ENCODE measurements around the gene TBPL1.
"Not testable (repeated sequence)": the region's sequence is repeated elsewhere in the genome, so short reads cannot be mapped to it uniquely, and the experiment has no call there.

The TBPL1 gene

GRCh38 chr6:133953634-133954415, 801 bp downstream of the TBPL1 start:
- peak; percentile 66 for DNase-seq (ENCODE audit: low spot score)

- peak; percentile 56 for DNase-seq (ENCODE audit: low spot score)
Measured at GRCh38 chr6:133954657-133955576, 1.9 kb downstream of the TBPL1 start.

GRCh38 chr6:133955582-133956415, 2.8 kb downstream of the TBPL1 start:
- peak; percentile 48 for DNase-seq (ENCODE audit: low spot score)

- DNase-seq (ENCODE audit: low spot score), result peak; percentile 59
Measured at GRCh38 chr6:133956416-133957049, 3.5 kb downstream of the TBPL1 start.

GRCh38 chr6:133957227-133957626, 4.2 kb downstream of the TBPL1 start:
- DNase-seq (ENCODE audit: low spot score), result peak; percentile 52

GRCh38 chr6:133957780-133958242, 4.8 kb downstream of the TBPL1 start:
- peak; percentile 63 for DNase-seq (ENCODE audit: low spot score)

GRCh38 chr6:133958791-133959190, 5.8 kb downstream of the TBPL1 start:
- DNase-seq (ENCODE audit: low spot score), result peak; percentile 41

- DNase-seq (ENCODE audit: low spot score), result peak; percentile 48
Measured at GRCh38 chr6:133959667-133960368, 6.8 kb downstream of the TBPL1 start.

GRCh38 chr6:133961831-133962230, 8.8 kb downstream of the TBPL1 start:
- no peak for DNase-seq (ENCODE audit: low spot score)

GRCh38 chr6:133964052-133964451, 11.0 kb downstream of the TBPL1 start:
- peak; percentile 47 for DNase-seq (ENCODE audit: low spot score)

GRCh38 chr6:133964702-133965101, 11.7 kb downstream of the TBPL1 start:
- no peak for DNase-seq (ENCODE audit: low spot score)

GRCh38 chr6:133965817-133966360, 12.9 kb downstream of the TBPL1 start:
- DNase-seq (ENCODE audit: low spot score), result no peak

- DNase-seq (ENCODE audit: low spot score), result no peak
Measured at GRCh38 chr6:133966654-133967329, 13.8 kb downstream of the TBPL1 start.

- no peak for DNase-seq (ENCODE audit: low spot score)
Measured at GRCh38 chr6:133967347-133967746, 14.3 kb downstream of the TBPL1 start.

- not testable (repeated sequence) for DNase-seq (ENCODE audit: low spot score)
Measured at GRCh38 chr6:133967835-133968234, 14.8 kb downstream of the TBPL1 start.

GRCh38 chr6:133969285-133969920, 16.4 kb downstream of the TBPL1 start:
- no peak for DNase-seq (ENCODE audit: low spot score)

- no peak for DNase-seq (ENCODE audit: low spot score)
Measured at GRCh38 chr6:133969921-133970295, 16.9 kb downstream of the TBPL1 start.

- DNase-seq (ENCODE audit: low spot score), result peak; percentile 31
Measured at GRCh38 chr6:133971861-133972260, 18.8 kb downstream of the TBPL1 start.

- peak; percentile 54 for DNase-seq (ENCODE audit: low spot score)
Measured at GRCh38 chr6:133972388-133972787, 19.4 kb downstream of the TBPL1 start.

Data from hematopoietic multipotent progenitor cell treated with erythropoietin and hydrocortisone succinate and interleukin-3 and kit ligand, for 17 days (in vitro differentiated cells).